GM23338 (cell line): Measurements from ENCODE around the gene LMO7. TPM values are rescaled to one million over a fixed set of nuclear protein-coding genes. Genes with fewer than 3 reads are reported as not detected.

Experiments used
- ATAC-seq: fragments of 200-7000 bp; cut with Tn5 transposase; 3 replicates; pipeline ENCODE4 v1.9.1; 2020
- DNase-seq: peaks from one replicate; pipeline ENCODE4 v3.0.0-alpha.2; 2015; ENCODE audit warnings: low spot score
- H2AFZ ChIP-seq: fragments of 200-600 bp; sonication (generic); 2 replicates; pipeline ENCODE4 v1.8.0; 2016; ENCODE audit warnings: antibody characterized with exemption, mild to moderate bottlenecking, moderate library complexity
- H3F3A ChIP-seq: fragments of 200-600 bp; sonication (generic); replicated peaks from 2 replicates; pipeline ENCODE4 v1.8.0; 2017; ENCODE audit warnings: antibody characterized with exemption, mixed run types, low read depth
- H3K27ac ChIP-seq: fragments of 200-600 bp; sonication (generic); 2 replicates; pipeline ENCODE4 v1.6.1; 2016; ENCODE audit warnings: low read depth
- H3K27me3 ChIP-seq: fragments of 200-600 bp; sonication (generic); 2 replicates; pipeline ENCODE4 v1.8.0; 2016; ENCODE audit warnings: mild to moderate bottlenecking, mixed run types, moderate library complexity; ENCODE audit not compliant: insufficient read depth
- H3K36me3 ChIP-seq: fragments of 200-600 bp; sonication (generic); 2 replicates; pipeline ENCODE4 v1.8.0; 2016; ENCODE audit warnings: mild to moderate bottlenecking; ENCODE audit not compliant: insufficient read depth
- H3K4me1 ChIP-seq: fragments of 200-600 bp; sonication (generic); 2 replicates; pipeline ENCODE4 v1.8.0; 2016; ENCODE audit warnings: mild to moderate bottlenecking, moderate library complexity; ENCODE audit not compliant: insufficient read depth
- H3K4me2 ChIP-seq: fragments of 200-600 bp; sonication (generic); 2 replicates; pipeline ENCODE4 v1.7.1; 2017; ENCODE audit warnings: mixed run types
- H3K4me3 ChIP-seq: fragments of 200-600 bp; sonication (generic); 2 replicates; pipeline ENCODE4 v1.6.1; 2016; ENCODE audit warnings: mixed run types
- H3K79me2 ChIP-seq: fragments of 200-600 bp; sonication (generic); replicated peaks from 2 replicates; pipeline ENCODE4 v1.8.0; 2017; ENCODE audit warnings: mild to moderate bottlenecking; ENCODE audit not compliant: insufficient read depth
- H3K9me2 ChIP-seq: fragments of 200-600 bp; sonication (generic); 2 replicates; pipeline ENCODE4 v1.8.0; 2017; ENCODE audit not compliant: insufficient read depth
- H4K20me1 ChIP-seq: fragments of 200-600 bp; sonication (generic); replicated peaks from 2 replicates; pipeline ENCODE4 v1.8.0; 2017; ENCODE audit warnings: mild to moderate bottlenecking; ENCODE audit not compliant: insufficient read depth
- H3K27ac Mint-ChIP-seq: 2 replicates; pipeline ENCODE4 v1.8.0; 2020; ENCODE audit warnings: inconsistent platforms, mild to moderate bottlenecking, moderate library complexity, mixed read lengths
- H3K27me3 Mint-ChIP-seq: 3 replicates; pipeline ENCODE4 v1.8.0; 2022; ENCODE audit warnings: low read depth, mild to moderate bottlenecking, moderate library complexity, mixed read lengths, inconsistent platforms; ENCODE audit not compliant: insufficient read depth, poor library complexity
- H3K36me3 Mint-ChIP-seq: 3 replicates; pipeline ENCODE4 v1.8.0; 2021; ENCODE audit warnings: low read depth, mild to moderate bottlenecking, inconsistent platforms, moderate library complexity, mixed read lengths
- H3K4me1 Mint-ChIP-seq: 3 replicates; pipeline ENCODE4 v1.8.0; 2020; ENCODE audit warnings: mild to moderate bottlenecking, inconsistent platforms, mixed read lengths
- H3K4me3 Mint-ChIP-seq: 3 replicates; pipeline ENCODE4 v1.8.0; 2021; ENCODE audit warnings: moderate library complexity, mild to moderate bottlenecking, inconsistent platforms, mixed read lengths
- H3K9me3 Mint-ChIP-seq: 3 replicates; pipeline ENCODE4 v1.8.0; 2020; ENCODE audit warnings: moderate library complexity, mild to moderate bottlenecking, inconsistent platforms, mixed read lengths
- REST ChIP-seq: IDR thresholded peaks from one replicate; pipeline ENCODE4 v1.6.1; 2018; ENCODE audit warnings: antibody characterized with exemption; ENCODE audit not compliant: unreplicated experiment
- ZNF462 ChIP-seq: fragments of 250-450 bp; sonication (Bioruptor Pico); IDR thresholded peaks from 2 replicates; pipeline ENCODE4 v1.5.0; 2020; ENCODE audit warnings: mild to moderate bottlenecking, moderate library complexity
- polyA plus RNA-seq: library from polyadenylated mRNA; unstranded; fragments of >200 nt; fragmentation: Nextera tagmentation; extraction: Ambion mirVana; gene quantifications from 2 replicates; pipeline ENCODE4 v1.2.1, GENCODE V29; 2016
- total RNA-seq: library from RNA; depleted of rRNA; stranded (reverse); fragments of >200 nt; shearing (Covaris generic); gene quantifications from 2 replicates; pipeline ENCODE4 v1.2.3, GENCODE V29; 2014

LMO7 gene
- total and polyA plus RNA-seq, 2 experiments from 2014 or later, result 22.3 to 26.9 TPM

- TF ChIP-seq REST (no peak), ZNF462 (CRISPR knock-in tag) (no peak)
- Mint-ChIP-seq H3K9me3 (no peaks in the 10 kb centered on the region), H3K4me3 (no peak overlapping the region), H3K27me3 (peaks cover 2% of the 10 kb centered on the region), H3K36me3 (peaks cover 26% of the 10 kb centered on the region), H3K4me1 (peaks cover 3% of the 10 kb centered on the region; the same call in 2 of the 3 replicates), H3K27ac (no peak overlapping the region)
- Histone ChIP-seq H3K27me3 (no peaks in the 10 kb centered on the region), H3K36me3 (no peaks in the 10 kb centered on the region), H3K9me2 (no peaks in the 10 kb centered on the region), H3K79me2 (no peaks in the 10 kb centered on the region), H3K27ac (no peak overlapping the region), H3K4me1 (no peaks in the 10 kb centered on the region), H2AFZ (no peak overlapping the region), H3K4me3 (no peak overlapping the region), H3K4me2 (no peak overlapping the region), H3F3A (no peaks in the 10 kb centered on the region), H4K20me1 (no peaks in the 10 kb centered on the region)
- ATAC-seq (no peak), DNase-seq (no peak)
Measured at GRCh38 chr13:75843074-75843473, 206.9 kb downstream of the LMO7 start.
